Mesothelial cell of epicardium (in vitro differentiated cells): ENCODE measurements around the gene ZMYND8. TPM values are rescaled to one million over a fixed set of nuclear protein-coding genes. Genes with fewer than 3 reads are reported as not detected.
"Not testable (repeated sequence)": the region's sequence is repeated elsewhere in the genome, so short reads cannot be mapped to it uniquely, and the experiment has no call there.

Experiments used
- DNase-seq, 2 experiments: peaks; one replicate each; pipeline ENCODE4 v3.0.0; 2021; ENCODE audit warnings: low spot score in 2 of 2; ENCODE audit not compliant: unreplicated experiment in 2 of 2
- H3K27ac Mint-ChIP-seq: 2 replicates; pipeline ENCODE4 v1.8.0; 2021; ENCODE audit warnings: mixed read lengths
- H3K27me3 Mint-ChIP-seq: 2 replicates; pipeline ENCODE4 v1.8.0; 2021; ENCODE audit warnings: low read depth, mixed read lengths
- H3K36me3 Mint-ChIP-seq: 2 replicates; pipeline ENCODE4 v1.8.0; 2021; ENCODE audit warnings: mixed read lengths
- H3K4me1 Mint-ChIP-seq: 2 replicates; pipeline ENCODE4 v1.8.0; 2021; ENCODE audit warnings: mixed read lengths
- H3K4me3 Mint-ChIP-seq: 2 replicates; pipeline ENCODE4 v1.8.0; 2021; ENCODE audit warnings: mild to moderate bottlenecking, moderate library complexity, mixed read lengths
- H3K9me3 Mint-ChIP-seq: 2 replicates; pipeline ENCODE4 v1.8.0; 2021; ENCODE audit warnings: mixed read lengths
- total RNA-seq: library from RNA; stranded (reverse); gene quantifications from 3 replicates; pipeline ENCODE4 v1.2.1, GENCODE V29; 2021
- TF ChIP-seq, protein P1 (sequence below): fragments of 200-600 bp; sonication (generic); IDR thresholded peaks from one replicate; pipeline ENCODE4 v1.5.0; 2021; ENCODE audit warnings: antibody characterized with exemption; ENCODE audit not compliant: unreplicated experiment

ZMYND8 gene
- total RNA-seq, 1 donor from 2014 or later, result 120 TPM

DNA sequence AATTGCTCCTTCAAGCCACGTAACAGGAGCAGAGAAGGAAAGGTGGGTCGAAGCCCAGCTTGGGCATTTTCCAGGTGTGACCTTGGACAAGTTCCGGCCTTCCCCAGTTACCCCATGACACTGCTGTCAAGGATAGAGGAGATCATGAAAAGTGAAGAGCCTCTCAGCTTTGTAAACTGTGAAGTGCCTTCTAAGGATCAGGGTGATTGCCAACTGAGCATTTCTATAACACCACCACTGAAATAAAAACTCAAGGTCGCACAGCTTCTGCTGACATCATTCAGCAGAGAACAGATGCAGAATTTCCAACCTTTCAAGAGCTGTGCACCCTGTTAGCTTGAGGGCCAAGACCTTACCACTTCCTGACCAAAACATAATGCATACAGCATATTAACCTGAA is 24.0 kb upstream of the ZMYND8 start:
- TF ChIP-seq, protein P1, sequence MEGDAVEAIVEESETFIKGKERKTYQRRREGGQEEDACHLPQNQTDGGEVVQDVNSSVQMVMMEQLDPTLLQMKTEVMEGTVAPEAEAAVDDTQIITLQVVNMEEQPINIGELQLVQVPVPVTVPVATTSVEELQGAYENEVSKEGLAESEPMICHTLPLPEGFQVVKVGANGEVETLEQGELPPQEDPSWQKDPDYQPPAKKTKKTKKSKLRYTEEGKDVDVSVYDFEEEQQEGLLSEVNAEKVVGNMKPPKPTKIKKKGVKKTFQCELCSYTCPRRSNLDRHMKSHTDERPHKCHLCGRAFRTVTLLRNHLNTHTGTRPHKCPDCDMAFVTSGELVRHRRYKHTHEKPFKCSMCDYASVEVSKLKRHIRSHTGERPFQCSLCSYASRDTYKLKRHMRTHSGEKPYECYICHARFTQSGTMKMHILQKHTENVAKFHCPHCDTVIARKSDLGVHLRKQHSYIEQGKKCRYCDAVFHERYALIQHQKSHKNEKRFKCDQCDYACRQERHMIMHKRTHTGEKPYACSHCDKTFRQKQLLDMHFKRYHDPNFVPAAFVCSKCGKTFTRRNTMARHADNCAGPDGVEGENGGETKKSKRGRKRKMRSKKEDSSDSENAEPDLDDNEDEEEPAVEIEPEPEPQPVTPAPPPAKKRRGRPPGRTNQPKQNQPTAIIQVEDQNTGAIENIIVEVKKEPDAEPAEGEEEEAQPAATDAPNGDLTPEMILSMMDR, result no peak
- Mint-ChIP-seq H3K4me1 (peaks cover 19% of the 10 kb centered on the region), H3K27ac (no peak overlapping the region), H3K4me3 (no peak overlapping the region), H3K9me3 (no peaks in the 10 kb centered on the region), H3K27me3 (no peaks in the 10 kb centered on the region), H3K36me3 (no peaks in the 10 kb centered on the region)
- DNase-seq, result no peak

DNA sequence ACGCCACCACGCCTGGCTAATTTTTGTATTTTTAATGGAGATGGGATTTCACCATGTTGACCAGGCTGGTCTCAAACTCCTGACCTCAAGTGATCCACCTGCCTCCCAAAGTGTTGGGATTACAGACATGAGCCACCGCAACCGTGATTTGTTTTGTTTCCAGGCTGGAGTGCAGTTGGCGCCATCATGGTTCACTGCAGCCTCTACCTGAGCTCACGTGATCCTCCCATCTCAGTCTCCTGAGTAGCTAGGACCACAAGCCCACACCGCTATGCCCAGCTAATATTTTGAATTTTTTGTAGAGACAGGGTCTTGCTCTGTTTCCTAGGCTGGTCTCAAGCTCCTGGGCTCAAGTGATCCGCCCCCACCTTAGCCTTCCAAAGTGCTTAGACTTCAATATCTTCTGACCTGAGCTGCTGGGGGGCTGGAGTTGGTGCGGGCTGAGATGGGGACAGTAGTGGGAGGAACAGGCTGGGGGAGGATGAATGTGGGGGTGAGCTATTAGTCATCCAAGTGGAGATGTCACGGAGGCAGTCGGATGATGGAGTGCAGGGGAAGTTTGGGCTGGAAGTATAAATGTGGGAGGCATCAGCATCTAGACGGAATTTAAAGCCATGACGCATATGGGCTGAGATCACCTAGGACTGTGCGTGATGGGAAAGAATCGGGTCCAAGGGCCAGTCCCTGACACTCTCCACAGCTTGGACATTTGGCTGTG is 23.1 kb upstream of the ZMYND8 start:
- TF ChIP-seq, protein P1, result no peak
- Mint-ChIP-seq H3K9me3 (no peaks in the 10 kb centered on the region), H3K4me1 (peaks cover 19% of the 10 kb centered on the region), H3K36me3 (no peaks in the 10 kb centered on the region), H3K27me3 (no peaks in the 10 kb centered on the region), H3K27ac (peak overlapping the region; percentile 64), H3K4me3 (no peak overlapping the region)
- no peak for DNase-seq

DNA sequence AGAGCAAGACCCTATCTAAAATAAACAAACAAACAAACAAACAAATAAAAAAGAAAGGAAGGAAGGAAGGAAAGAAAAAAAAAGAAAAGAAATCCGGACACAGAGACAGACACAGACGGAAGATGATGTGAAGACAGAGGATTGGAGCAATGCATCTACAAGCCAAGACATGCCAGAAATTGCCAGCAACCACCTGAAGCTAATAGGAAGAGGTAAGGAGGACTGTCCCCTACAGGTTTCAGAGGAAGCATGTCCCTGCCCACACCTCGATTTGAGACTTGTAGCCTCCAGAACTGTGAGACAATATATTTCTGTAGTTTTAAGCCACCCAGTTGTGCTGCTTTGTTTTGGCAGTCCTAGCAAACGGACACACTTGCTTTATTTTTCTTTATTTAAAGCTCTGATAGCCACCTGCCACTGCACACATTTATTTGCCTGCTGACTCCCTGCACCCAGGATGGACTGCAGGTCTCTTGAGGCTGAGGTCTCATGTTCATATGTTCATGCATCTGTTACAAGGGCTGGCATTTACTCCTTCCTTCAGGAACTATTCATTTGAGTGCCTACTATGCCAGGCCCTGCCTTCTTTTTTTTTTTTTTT is 20.7 kb upstream of the ZMYND8 start:
- H3K4me1 Mint-ChIP-seq, result peaks cover 24% of the 10 kb centered on the region
- no peaks in the 10 kb centered on the region for H3K36me3 Mint-ChIP-seq

DNA sequence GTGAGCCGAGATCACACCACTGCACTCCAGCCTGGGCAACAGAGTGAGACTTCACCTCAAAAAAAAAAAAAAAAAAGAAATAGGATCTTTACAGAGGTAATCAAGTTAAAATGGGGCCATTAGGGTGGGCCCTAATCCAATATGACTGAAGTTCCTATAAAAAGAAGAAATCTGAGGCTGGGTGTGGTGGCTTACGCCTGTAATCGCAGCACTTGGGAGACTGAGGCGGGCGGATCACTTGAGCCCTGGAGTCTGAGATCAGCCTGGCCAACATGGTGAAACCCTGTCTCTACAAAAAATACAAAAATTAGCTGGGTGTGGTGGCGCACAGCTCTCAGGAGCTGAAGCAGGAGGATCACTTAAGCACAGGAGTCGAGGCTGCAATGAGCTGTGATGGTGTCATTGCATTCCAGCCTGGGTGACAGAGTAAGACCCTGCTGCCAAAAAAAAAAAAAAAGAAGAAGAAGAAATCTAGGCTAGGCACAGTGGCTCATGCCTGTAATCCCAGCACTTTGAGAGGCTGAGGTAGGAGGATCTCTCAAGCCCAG is 19.7 kb upstream of the ZMYND8 start:
- H3K4me1 Mint-ChIP-seq, result peaks cover 24% of the 10 kb centered on the region
- H3K36me3 Mint-ChIP-seq, H3K4me3 Mint-ChIP-seq, DNase-seq, H3K27ac Mint-ChIP-seq, H3K27me3 Mint-ChIP-seq, H3K9me3 Mint-ChIP-seq: not testable (repeated sequence)

More for the DNA sequence above, 20.7 kb upstream of the ZMYND8 start:
- H3K27ac Mint-ChIP-seq, result peak overlapping the region; percentile 43
- DNase-seq, result no peak
- H3K9me3 Mint-ChIP-seq, result no peaks in the 10 kb centered on the region
- TF ChIP-seq, protein P1, result no peak
- H3K4me3 Mint-ChIP-seq, result no peak overlapping the region
- no peaks in the 10 kb centered on the region for H3K27me3 Mint-ChIP-seq

DNA sequence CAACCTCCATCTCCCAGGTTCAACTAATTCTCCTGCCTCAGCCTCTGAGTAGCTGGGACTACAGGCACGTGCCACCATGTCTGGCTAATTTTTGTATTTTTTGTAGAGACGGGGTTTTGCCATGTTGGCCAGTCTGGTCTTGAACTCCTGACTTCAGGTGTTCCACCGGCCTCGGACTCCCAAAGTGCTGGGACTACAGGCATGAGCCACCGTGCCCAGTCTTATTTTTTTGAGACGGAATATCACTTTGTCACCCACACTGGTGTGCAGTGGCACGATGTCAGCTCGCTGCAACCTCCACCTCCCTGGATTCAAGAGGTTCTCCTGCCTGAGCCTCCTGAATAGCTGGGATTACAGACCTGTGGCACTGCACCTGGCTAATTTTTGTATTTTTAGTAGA is 17.6 kb upstream of the ZMYND8 start:
- H3K4me1 Mint-ChIP-seq, result peaks cover 18% of the 10 kb centered on the region

DNA sequence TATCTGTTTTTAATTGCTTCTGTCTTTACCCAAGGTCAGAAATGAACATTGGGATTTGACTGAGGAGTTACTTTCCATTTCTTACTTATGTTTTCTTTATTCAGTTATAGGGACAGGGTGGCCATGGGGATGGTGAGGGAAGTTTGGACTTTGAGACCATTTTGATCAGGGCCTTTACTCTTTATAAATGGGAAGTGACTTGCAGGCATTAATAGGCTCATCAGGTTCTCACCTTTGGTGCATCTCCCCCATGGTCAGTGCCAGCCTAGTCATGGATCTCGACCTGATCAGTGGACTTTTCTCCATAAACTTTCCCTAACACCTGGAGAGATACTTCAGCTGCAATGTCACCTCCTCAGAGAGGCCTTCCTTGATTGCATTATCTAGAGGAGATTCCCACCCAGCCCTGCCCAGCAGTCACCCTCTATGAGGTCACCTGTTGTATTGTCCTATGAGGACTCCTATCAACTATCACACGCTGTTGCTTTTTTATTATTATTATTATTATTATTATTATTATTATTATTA is 16.8 kb upstream of the ZMYND8 start:
- peaks cover 16% of the 10 kb centered on the region for H3K4me1 Mint-ChIP-seq
- no peak overlapping the region for H3K4me3 Mint-ChIP-seq
- DNase-seq, result no peak
- H3K36me3 Mint-ChIP-seq, result no peaks in the 10 kb centered on the region
- no peaks in the 10 kb centered on the region for H3K9me3 Mint-ChIP-seq
- H3K27me3 Mint-ChIP-seq, result no peaks in the 10 kb centered on the region
- peak overlapping the region; percentile 98 for H3K27ac Mint-ChIP-seq
- TF ChIP-seq, protein P1, result no peak

More for the DNA sequence above, 17.6 kb upstream of the ZMYND8 start:
- not testable (repeated sequence) for H3K27ac Mint-ChIP-seq, DNase-seq, H3K4me3 Mint-ChIP-seq, H3K27me3 Mint-ChIP-seq, H3K36me3 Mint-ChIP-seq, H3K9me3 Mint-ChIP-seq
